ELF-1 (cell line): Measurements from ENCODE around the gene CYSLTR2.
"Not testable (repeated sequence)": the region's sequence is repeated elsewhere in the genome, so short reads cannot be mapped to it uniquely, and the experiment has no call there.

Experiments used
- DNase-seq: peaks from one replicate; pipeline ENCODE4 v3.0.0-alpha.2; 2016; ENCODE audit warnings: low read depth, low spot score

CYSLTR2 gene

GRCh38 chr13:48693998-48694397 is 40.3 kb downstream of the CYSLTR2 start:
- no peak for DNase-seq

- DNase-seq: no peak
These were observed 42.0 kb downstream of the CYSLTR2 start for GRCh38 chr13:48695776-48696175.

- not testable (repeated sequence) for DNase-seq
These were observed 42.9 kb downstream of the CYSLTR2 start for GRCh38 chr13:48696676-48697075.

GRCh38 chr13:48707405-48707804 is 53.7 kb downstream of the CYSLTR2 start:
- no peak for DNase-seq

GRCh38 chr13:48708764-48709163 is 55.0 kb downstream of the CYSLTR2 start:
- DNase-seq: no peak

GRCh38 chr13:48709213-48709612 is 55.5 kb downstream of the CYSLTR2 start:
- no peak for DNase-seq

- DNase-seq: no peak
These were observed 56.4 kb downstream of the CYSLTR2 start for GRCh38 chr13:48710160-48710559.

GRCh38 chr13:48712141-48712540 is 58.4 kb downstream of the CYSLTR2 start:
- DNase-seq: no peak

- DNase-seq: no peak
These were observed 62.2 kb downstream of the CYSLTR2 start for GRCh38 chr13:48715977-48716376.

- no peak for DNase-seq
These were observed 66.9 kb downstream of the CYSLTR2 start for GRCh38 chr13:48720621-48721020.

- no peak for DNase-seq
These were observed 69.4 kb downstream of the CYSLTR2 start for GRCh38 chr13:48723168-48723567.

- no peak for DNase-seq
These were observed 71.5 kb downstream of the CYSLTR2 start for GRCh38 chr13:48725271-48725670.

- DNase-seq: no peak
These were observed 73.0 kb downstream of the CYSLTR2 start for GRCh38 chr13:48726711-48727110.

- DNase-seq: no peak
These were observed 73.7 kb downstream of the CYSLTR2 start for GRCh38 chr13:48727241-48728011.

- DNase-seq: no peak
These were observed 74.5 kb downstream of the CYSLTR2 start for GRCh38 chr13:48728226-48728625.

- DNase-seq: no peak
These were observed 75.1 kb downstream of the CYSLTR2 start for GRCh38 chr13:48728876-48729275.

GRCh38 chr13:48729856-48730255 is 76.1 kb downstream of the CYSLTR2 start:
- DNase-seq: no peak

GRCh38 chr13:48731001-48731658 is 77.4 kb downstream of the CYSLTR2 start:
- DNase-seq: no peak

- peak; percentile 77 for DNase-seq
These were observed 78.3 kb downstream of the CYSLTR2 start for GRCh38 chr13:48731957-48732569.

GRCh38 chr13:48733739-48734335 is 80.1 kb downstream of the CYSLTR2 start:
- DNase-seq: no peak

- no peak for DNase-seq
These were observed 81.8 kb downstream of the CYSLTR2 start for GRCh38 chr13:48735571-48735970.

- no peak for DNase-seq
These were observed 84.0 kb downstream of the CYSLTR2 start for GRCh38 chr13:48737689-48738088.
